ENCODE results near the gene SLC2A4RG. TPM values are rescaled to one million over a fixed set of nuclear protein-coding genes. Genes with fewer than 3 reads are reported as not detected.
A peak's percentile ranks its signal among the peaks of the same experiment; 100 is the strongest.

The SLC2A4RG gene
- total RNA-seq, 5 donors from 2014 or later (not counting 1 experiment from before 2014, with no cell fraction given), result 110 to 173 (median 135) TPM

DNA sequence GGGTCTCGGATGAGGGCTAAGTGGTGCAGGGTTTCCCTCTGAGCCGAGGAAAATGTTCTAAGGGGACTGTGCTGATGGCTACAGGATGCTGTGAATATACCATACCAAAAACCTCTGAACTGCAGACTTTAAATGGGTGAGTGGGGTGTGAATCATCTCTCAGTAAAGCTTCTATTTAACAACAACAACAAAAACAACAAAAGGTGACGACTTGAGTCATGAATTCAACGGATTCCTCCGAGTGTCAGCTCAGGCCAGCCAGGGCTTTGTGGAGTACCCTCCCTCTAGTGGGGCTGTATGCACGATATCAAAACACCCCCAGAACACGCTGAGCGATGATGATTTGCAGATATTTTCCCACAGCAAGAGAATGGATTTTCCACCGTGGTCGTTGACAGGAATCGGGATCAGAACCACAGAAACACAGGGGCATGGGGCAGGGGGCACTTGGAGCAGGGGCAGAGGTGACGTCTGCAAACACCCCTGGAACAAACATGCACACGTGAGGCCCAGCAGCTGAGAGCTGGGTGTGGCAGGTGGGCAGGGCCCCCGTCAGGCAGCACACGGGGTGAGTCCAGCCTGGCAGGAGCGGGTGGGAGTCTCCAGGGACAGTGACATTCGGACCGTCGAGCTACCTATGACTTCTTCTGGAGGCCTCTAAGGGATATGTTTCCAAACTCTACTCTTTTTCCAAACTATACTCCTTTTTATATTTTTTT lies 38.6 kb downstream of the SLC2A4RG start:
- 51% methylated on average over 9 of the region's 19 CpGs for WGBS (ENCODE audit: insufficient coverage)
- Histone ChIP-seq H3K27me3 (replicated peaks in 1 of 2; ENCODE audit: control insufficient read depth in 2 of 2, extremely low read depth in 1 of 2, insufficient read depth in 2 of 2, low read length in 1 of 2) (peaks cover 0 to 4% of the 10 kb centered on the region in 2 experiments), H3K9me3 (no peaks in the 10 kb centered on the region), H3K36me3 (ENCODE audit: control insufficient read depth in 2 of 2, extremely low read depth in 1 of 2, insufficient read depth in 1 of 2, low read length in 1 of 2) (no peaks in the 10 kb centered on the region), H3K4me1 (ENCODE audit: control insufficient read depth in 1 of 2, extremely low read depth in 1 of 2, insufficient read depth in 2 of 2, low read length in 2 of 2) (peaks cover 3 to 34% of the 10 kb centered on the region in 2 experiments), H3K4me3 (ENCODE audit: control insufficient read depth in 1 of 2, extremely low read depth in 1 of 2, low read length in 1 of 2) (no peak overlapping the region), H3K27ac (ENCODE audit: low read length) (no peak overlapping the region)
- H3K4me1 Mint-ChIP-seq, result peaks cover 15 to 23% (median 17%) of the 10 kb centered on the region in 3 donors
- H3K36me3 Mint-ChIP-seq, result no peaks in the 10 kb centered on the region
- no peaks in the 10 kb centered on the region for H3K27me3 Mint-ChIP-seq
- ChIA-PET CTCF (no interaction called here), POLR2A (no interaction called here)
- no peak for DNase-seq
- no peak overlapping the region for H3K27ac Mint-ChIP-seq
- ATAC-seq (replicated peaks in 1 of 4), result no peak
- H3K4me3 Mint-ChIP-seq, result no peak overlapping the region
- H3K9me3 Mint-ChIP-seq, result no peaks in the 10 kb centered on the region

DNA sequence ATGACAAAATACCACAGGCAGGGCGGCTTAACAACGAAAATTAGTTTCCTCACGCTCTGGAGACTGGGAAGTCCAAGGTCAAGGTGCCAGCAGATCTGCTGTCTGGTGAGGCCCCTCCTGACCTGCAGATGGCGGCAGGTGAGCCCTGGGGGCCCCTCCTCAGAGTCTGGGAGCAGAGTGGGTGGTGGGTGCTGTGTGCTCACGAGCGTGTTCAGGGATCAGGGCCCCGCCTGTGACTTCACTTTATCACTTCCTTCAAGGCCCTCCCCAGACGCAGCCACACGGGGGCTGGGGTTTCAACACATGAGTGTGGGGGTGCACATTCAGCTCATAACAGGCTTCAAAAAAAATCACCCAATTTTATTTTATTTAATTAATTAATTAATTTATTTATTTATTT lies 39.3 kb downstream of the SLC2A4RG start:
- no peak overlapping the region for H3K4me3 ChIP-seq (ENCODE audit: control insufficient read depth in 1 of 2, extremely low read depth in 1 of 2, low read length in 1 of 2)
- no peak overlapping the region for H3K27ac ChIP-seq (ENCODE audit: low read length)
- H3K27me3 Mint-ChIP-seq, result no peaks in the 10 kb centered on the region
- no peaks in the 10 kb centered on the region for H3K9me3 ChIP-seq
- H3K4me1 Mint-ChIP-seq, result peaks cover 15 to 23% (median 17%) of the 10 kb centered on the region in 3 donors
- no peaks in the 10 kb centered on the region for H3K9me3 Mint-ChIP-seq
- no peaks in the 10 kb centered on the region for H3K36me3 Mint-ChIP-seq
- ChIA-PET POLR2A (no interaction called here), CTCF (no interaction called here)
- no peak overlapping the region for H3K4me3 Mint-ChIP-seq
- peaks cover 0 to 4% of the 10 kb centered on the region in 2 experiments for H3K27me3 ChIP-seq (replicated peaks in 1 of 2; ENCODE audit: control insufficient read depth in 2 of 2, extremely low read depth in 1 of 2, insufficient read depth in 2 of 2, low read length in 1 of 2)
- no peak overlapping the region for H3K27ac Mint-ChIP-seq
- H3K36me3 ChIP-seq (ENCODE audit: control insufficient read depth in 2 of 2, extremely low read depth in 1 of 2, insufficient read depth in 1 of 2, low read length in 1 of 2), result no peaks in the 10 kb centered on the region
- ATAC-seq (replicated peaks in 1 of 4) (no peak), DNase-seq (no peak)
- WGBS (ENCODE audit: insufficient coverage), result 77% methylated on average over 4 of the region's 9 CpGs
- peaks cover 2 to 30% of the 10 kb centered on the region in 2 experiments for H3K4me1 ChIP-seq (ENCODE audit: control insufficient read depth in 1 of 2, extremely low read depth in 1 of 2, insufficient read depth in 2 of 2, low read length in 2 of 2)

DNA sequence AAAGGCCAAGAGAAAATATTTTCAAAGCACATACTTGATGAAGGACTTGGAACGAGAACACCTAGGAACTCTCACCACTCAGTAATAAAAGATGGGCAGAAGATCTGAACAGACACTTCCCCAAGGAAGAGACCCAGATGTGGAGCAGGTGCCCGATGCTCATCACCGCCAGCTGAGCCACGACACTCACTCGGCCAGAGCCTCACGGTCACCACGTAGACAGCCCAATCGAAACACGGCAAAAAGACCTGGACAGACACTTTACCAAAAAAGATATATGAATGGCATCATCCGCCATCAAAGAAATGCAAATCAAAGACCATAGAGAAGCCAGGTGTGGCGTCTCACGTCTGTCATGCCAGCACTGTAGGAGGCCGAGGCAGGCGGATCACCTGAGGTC lies 41.6 kb downstream of the SLC2A4RG start:
- ChIA-PET POLR2A (interaction anchor here in 1 of 2 donors (0.7 kb wide), 1 partner anchor 25 kb away, joined by 10 read pairs; no protein-coding TSS in a partner anchor), CTCF (interaction anchor here (0.6 kb wide), 3 partner anchors 149 to 213 kb away, joined by 3 to 4 read pairs (median 3); partner anchors contain the start of gene UCKL1 (in 1 of the 2))
- no peak for DNase-seq
- no peaks in the 10 kb centered on the region for H3K36me3 Mint-ChIP-seq
- H3K9me3 Mint-ChIP-seq, result no peaks in the 10 kb centered on the region
- H3K27me3 Mint-ChIP-seq, result no peaks in the 10 kb centered on the region
- H3K27ac Mint-ChIP-seq, result peak overlapping the region in 1 of 2 donors; percentile 64
- no peaks in the 10 kb centered on the region for H3K9me3 ChIP-seq
- ATAC-seq (replicated peaks in 1 of 4), result no peak
- H3K4me1 ChIP-seq (ENCODE audit: control insufficient read depth in 1 of 2, extremely low read depth in 1 of 2, insufficient read depth in 2 of 2, low read length in 2 of 2), result peaks cover 0 to 20% of the 10 kb centered on the region in 2 experiments
- H3K27me3 ChIP-seq (replicated peaks in 1 of 2; ENCODE audit: control insufficient read depth in 2 of 2, extremely low read depth in 1 of 2, insufficient read depth in 2 of 2, low read length in 1 of 2), result no peaks in the 10 kb centered on the region
- peaks cover 13 to 21% (median 20%) of the 10 kb centered on the region in 3 donors for H3K4me1 Mint-ChIP-seq
- peak overlapping the region in 1 of 3 donors; percentile 40 for H3K4me3 Mint-ChIP-seq
- H3K4me3 ChIP-seq (ENCODE audit: control insufficient read depth in 1 of 2, extremely low read depth in 1 of 2, low read length in 1 of 2), result no peak overlapping the region
- 91% methylated on average over 6 of the region's 14 CpGs for WGBS (ENCODE audit: insufficient coverage)
- H3K36me3 ChIP-seq (ENCODE audit: control insufficient read depth in 2 of 2, extremely low read depth in 1 of 2, insufficient read depth in 1 of 2, low read length in 1 of 2), result no peaks in the 10 kb centered on the region
- no peak overlapping the region for H3K27ac ChIP-seq (ENCODE audit: low read length)

- no peaks in the 10 kb centered on the region for H3K36me3 ChIP-seq (ENCODE audit: control insufficient read depth in 2 of 2, extremely low read depth in 1 of 2, insufficient read depth in 1 of 2, low read length in 1 of 2)
- H3K9me3 ChIP-seq, result no peaks in the 10 kb centered on the region
- Mint-ChIP-seq H3K4me1 (peaks cover 13 to 22% (median 21%) of the 10 kb centered on the region in 3 donors), H3K36me3 (no peaks in the 10 kb centered on the region), H3K27me3 (no peaks in the 10 kb centered on the region), H3K27ac (peak overlapping the region; percentile 83 to 84), H3K4me3 (peak overlapping the region in 2 of 3 donors; percentile 39 to 40), H3K9me3 (no peaks in the 10 kb centered on the region)
- DNase-seq (peak; percentile 12 to 88 (median 58)), ATAC-seq (replicated peaks in 1 of 4) (peak; percentile 74 to 92 (median 84))
- H3K4me1 ChIP-seq (ENCODE audit: control insufficient read depth in 1 of 2, extremely low read depth in 1 of 2, insufficient read depth in 2 of 2, low read length in 2 of 2), result peaks cover 0 to 25% of the 10 kb centered on the region in 2 experiments
- H3K27me3 ChIP-seq (replicated peaks in 1 of 2; ENCODE audit: control insufficient read depth in 2 of 2, extremely low read depth in 1 of 2, insufficient read depth in 2 of 2, low read length in 1 of 2), result peaks cover 0 to 3% of the 10 kb centered on the region in 2 experiments
- peak overlapping the region; percentile 47 for H3K27ac ChIP-seq (ENCODE audit: low read length)
- ChIA-PET POLR2A (no interaction called here), CTCF (interaction anchor here (0.6 kb wide), 3 partner anchors 150 to 213 kb away, joined by 3 to 4 read pairs (median 3); partner anchors contain the start of gene UCKL1 (in 1 of the 2))
- H3K4me3 ChIP-seq (ENCODE audit: control insufficient read depth in 1 of 2, extremely low read depth in 1 of 2, low read length in 1 of 2), result peak overlapping the region in 1 of 2 donors; percentile 9
- WGBS (ENCODE audit: insufficient coverage), result 22% methylated on average over 13 of the region's 18 CpGs
These were observed 42.5 kb downstream of the SLC2A4RG start for GRCh38 chr20:63782051-63782471.

DNA sequence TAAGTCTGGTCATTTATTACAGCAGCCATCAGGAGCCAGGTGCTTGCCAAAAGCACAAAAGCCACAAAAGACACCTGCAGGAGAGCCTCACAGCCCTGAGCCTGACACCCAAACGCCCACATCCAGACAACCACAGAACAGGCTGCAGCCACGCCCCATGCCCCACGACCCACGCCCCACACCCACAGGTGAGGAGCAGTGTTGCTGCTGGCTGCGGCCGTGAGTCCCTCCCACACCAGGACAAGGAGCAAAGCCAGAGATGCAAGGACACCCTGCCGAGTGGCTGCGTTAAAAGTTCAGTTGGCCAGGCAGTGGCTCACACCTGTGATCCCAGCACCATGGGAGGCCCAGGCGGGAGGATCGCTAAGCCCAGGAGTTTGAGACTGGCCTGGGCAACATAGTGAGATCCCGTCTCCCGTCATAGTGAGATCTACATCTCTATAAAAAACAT lies 43.0 kb downstream of the SLC2A4RG start:
- Mint-ChIP-seq H3K27me3 (no peaks in the 10 kb centered on the region), H3K36me3 (no peaks in the 10 kb centered on the region), H3K4me1 (peaks cover 13 to 22% (median 21%) of the 10 kb centered on the region in 3 donors), H3K4me3 (peak overlapping the region in 1 of 3 donors; percentile 40), H3K9me3 (no peaks in the 10 kb centered on the region), H3K27ac (peak overlapping the region; percentile 63 to 83)
- WGBS (ENCODE audit: insufficient coverage), result 28% methylated on average over 9 of the region's 12 CpGs
- no peak overlapping the region for H3K4me3 ChIP-seq (ENCODE audit: control insufficient read depth in 1 of 2, extremely low read depth in 1 of 2, low read length in 1 of 2)
- H3K36me3 ChIP-seq (ENCODE audit: control insufficient read depth in 2 of 2, extremely low read depth in 1 of 2, insufficient read depth in 1 of 2, low read length in 1 of 2), result no peaks in the 10 kb centered on the region
- no peaks in the 10 kb centered on the region for H3K9me3 ChIP-seq
- peaks cover 0 to 25% of the 10 kb centered on the region in 2 experiments for H3K4me1 ChIP-seq (ENCODE audit: control insufficient read depth in 1 of 2, extremely low read depth in 1 of 2, insufficient read depth in 2 of 2, low read length in 2 of 2)
- peaks cover 0 to 4% of the 10 kb centered on the region in 2 experiments for H3K27me3 ChIP-seq (replicated peaks in 1 of 2; ENCODE audit: control insufficient read depth in 2 of 2, extremely low read depth in 1 of 2, insufficient read depth in 2 of 2, low read length in 1 of 2)
- POLR2A ChIA-PET, result no interaction called here
- H3K27ac ChIP-seq (ENCODE audit: low read length), result no peak overlapping the region
- ATAC-seq (replicated peaks in 1 of 4) (peak in 3 of 4 experiments; percentile 18 to 46 (median 37)), DNase-seq (peak in 7 of 35 experiments; percentile 10 to 41 (median 23))
- CTCF ChIA-PET, result no interaction called here

- H3K4me1 Mint-ChIP-seq, result peaks cover 13 to 22% (median 21%) of the 10 kb centered on the region in 3 donors
- H3K9me3 Mint-ChIP-seq, result no peaks in the 10 kb centered on the region
- no peak overlapping the region for H3K27ac Mint-ChIP-seq
- peaks cover 0 to 10% of the 10 kb centered on the region in 2 experiments for H3K27me3 ChIP-seq (replicated peaks in 1 of 2; ENCODE audit: control insufficient read depth in 2 of 2, extremely low read depth in 1 of 2, insufficient read depth in 2 of 2, low read length in 1 of 2)
- H3K4me1 ChIP-seq (ENCODE audit: control insufficient read depth in 1 of 2, extremely low read depth in 1 of 2, insufficient read depth in 2 of 2, low read length in 2 of 2), result peaks cover 0 to 25% of the 10 kb centered on the region in 2 experiments
- no peak for DNase-seq
- no peaks in the 10 kb centered on the region for H3K36me3 Mint-ChIP-seq
- no peaks in the 10 kb centered on the region for H3K36me3 ChIP-seq (ENCODE audit: control insufficient read depth in 2 of 2, extremely low read depth in 1 of 2, insufficient read depth in 1 of 2, low read length in 1 of 2)
- ATAC-seq (replicated peaks in 1 of 4), result no peak
- H3K27ac ChIP-seq (ENCODE audit: low read length), result no peak overlapping the region
- ChIA-PET POLR2A (no interaction called here), CTCF (interaction anchor here (0.5 to 1.0 kb wide), 2 partner anchors 34 to 246 kb away, joined by 3 to 4 read pairs; no protein-coding TSS in a partner anchor)
- H3K4me3 Mint-ChIP-seq, result no peak overlapping the region
- no peak overlapping the region for H3K4me3 ChIP-seq (ENCODE audit: control insufficient read depth in 1 of 2, extremely low read depth in 1 of 2, low read length in 1 of 2)
- H3K27me3 Mint-ChIP-seq, result peaks cover 0 to 4% of the 10 kb centered on the region in 2 donors
- no peaks in the 10 kb centered on the region for H3K9me3 ChIP-seq
- 90% methylated on average over 9 of the region's 16 CpGs for WGBS (ENCODE audit: insufficient coverage)
These were observed 44.4 kb downstream of the SLC2A4RG start for GRCh38 chr20:63783970-63784369.

Data from T-cell (primary cell).